PC-9 (cell line): Measurements from ENCODE around the gene CETN2.
"Not testable (repeated sequence)": the region's sequence is repeated elsewhere in the genome, so short reads cannot be mapped to it uniquely, and the experiment has no call there.

Experiments
- EZH2 ChIP-seq: fragments of 200-600 bp; sonication (generic); IDR thresholded peaks from 2 replicates; pipeline ENCODE4 v1.8.0; 2017; ENCODE audit warnings: antibody characterized with exemption, low read depth
- TF ChIP-seq, protein P1 (sequence below): fragments of 200-600 bp; sonication (generic); conservative IDR thresholded peaks from 2 replicates; pipeline ENCODE4 v1.6.1; 2017; ENCODE audit warnings: mixed run types, antibody characterized with exemption, mild to moderate bottlenecking, moderate library complexity

DNA sequence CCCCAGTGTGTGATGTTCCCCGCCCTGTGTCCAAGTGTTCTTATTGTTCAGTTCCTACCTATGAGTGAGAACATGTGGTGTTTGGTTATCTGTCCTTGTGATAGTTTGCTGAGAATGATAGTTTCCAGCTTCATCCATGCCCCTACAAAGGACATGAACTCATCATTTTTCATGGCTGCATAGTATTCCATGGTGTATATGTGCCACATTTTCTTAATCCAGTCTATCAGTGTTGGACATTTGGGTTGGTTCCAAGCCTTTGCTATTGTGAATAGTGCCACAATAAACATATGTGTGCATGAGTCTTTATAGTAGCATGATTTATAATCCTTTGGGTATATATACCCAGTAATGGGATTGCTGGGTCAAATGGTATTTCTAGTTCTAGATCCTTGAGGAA lies 4.9 kb upstream of the CETN2 start:
- TF ChIP-seq, protein P1, sequence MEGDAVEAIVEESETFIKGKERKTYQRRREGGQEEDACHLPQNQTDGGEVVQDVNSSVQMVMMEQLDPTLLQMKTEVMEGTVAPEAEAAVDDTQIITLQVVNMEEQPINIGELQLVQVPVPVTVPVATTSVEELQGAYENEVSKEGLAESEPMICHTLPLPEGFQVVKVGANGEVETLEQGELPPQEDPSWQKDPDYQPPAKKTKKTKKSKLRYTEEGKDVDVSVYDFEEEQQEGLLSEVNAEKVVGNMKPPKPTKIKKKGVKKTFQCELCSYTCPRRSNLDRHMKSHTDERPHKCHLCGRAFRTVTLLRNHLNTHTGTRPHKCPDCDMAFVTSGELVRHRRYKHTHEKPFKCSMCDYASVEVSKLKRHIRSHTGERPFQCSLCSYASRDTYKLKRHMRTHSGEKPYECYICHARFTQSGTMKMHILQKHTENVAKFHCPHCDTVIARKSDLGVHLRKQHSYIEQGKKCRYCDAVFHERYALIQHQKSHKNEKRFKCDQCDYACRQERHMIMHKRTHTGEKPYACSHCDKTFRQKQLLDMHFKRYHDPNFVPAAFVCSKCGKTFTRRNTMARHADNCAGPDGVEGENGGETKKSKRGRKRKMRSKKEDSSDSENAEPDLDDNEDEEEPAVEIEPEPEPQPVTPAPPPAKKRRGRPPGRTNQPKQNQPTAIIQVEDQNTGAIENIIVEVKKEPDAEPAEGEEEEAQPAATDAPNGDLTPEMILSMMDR, result not testable (repeated sequence)
- not testable (repeated sequence) for TF ChIP-seq EZH2
